ENCODE data around the gene TACC3.

Gene TACC3

GRCh38 chr4:1769692-1770091 is 48.4 kb downstream of the TACC3 start:
- CTCF ChIA-PET, result no interaction called here
- H3K4me1 Mint-ChIP-seq, result peaks cover 7% of the 10 kb centered on the region
- no peaks in the 10 kb centered on the region for H3K36me3 Mint-ChIP-seq
- H3K4me3 Mint-ChIP-seq, result no peak overlapping the region
- DNase-seq, result no peak
- no peak overlapping the region for H3K27ac Mint-ChIP-seq
- peaks cover 62% of the 10 kb centered on the region for H3K27me3 Mint-ChIP-seq
- no peaks in the 10 kb centered on the region for H3K9me3 Mint-ChIP-seq

GRCh38 chr4:1770245-1770644 is 48.9 kb downstream of the TACC3 start:
- CTCF ChIA-PET, result no interaction called here
- no peak overlapping the region for H3K4me3 Mint-ChIP-seq
- H3K9me3 Mint-ChIP-seq, result no peaks in the 10 kb centered on the region
- no peaks in the 10 kb centered on the region for H3K36me3 Mint-ChIP-seq
- H3K27me3 Mint-ChIP-seq, result peaks cover 56% of the 10 kb centered on the region
- no peak overlapping the region for H3K27ac Mint-ChIP-seq
- H3K4me1 Mint-ChIP-seq, result peaks cover 7% of the 10 kb centered on the region
- DNase-seq, result no peak

GRCh38 chr4:1770791-1771231 is 49.5 kb downstream of the TACC3 start:
- H3K27ac Mint-ChIP-seq, result peak overlapping the region; percentile 11
- CTCF ChIA-PET, result interaction anchor here (0.7 kb wide), 1 partner anchor 15 kb away, joined by 3 read pairs; no protein-coding TSS in a partner anchor
- no peak for DNase-seq
- no peaks in the 10 kb centered on the region for H3K36me3 Mint-ChIP-seq
- no peaks in the 10 kb centered on the region for H3K9me3 Mint-ChIP-seq
- peaks cover 5% of the 10 kb centered on the region for H3K4me1 Mint-ChIP-seq
- peaks cover 54% of the 10 kb centered on the region for H3K27me3 Mint-ChIP-seq
- H3K4me3 Mint-ChIP-seq, result no peak overlapping the region

GRCh38 chr4:1771555-1772305 is 50.4 kb downstream of the TACC3 start:
- Mint-ChIP-seq H3K9me3 (no peaks in the 10 kb centered on the region), H3K4me1 (peaks cover 5% of the 10 kb centered on the region), H3K36me3 (no peaks in the 10 kb centered on the region), H3K27ac (no peak overlapping the region), H3K4me3 (no peak overlapping the region), H3K27me3 (peaks cover 46% of the 10 kb centered on the region)
- no peak for DNase-seq
- CTCF ChIA-PET, result interaction anchor here (0.7 kb wide), 1 partner anchor 14 kb away, joined by 3 read pairs; no protein-coding TSS in a partner anchor

GRCh38 chr4:1772853-1773538 is 51.7 kb downstream of the TACC3 start:
- Mint-ChIP-seq H3K9me3 (no peaks in the 10 kb centered on the region), H3K4me1 (peaks cover 4% of the 10 kb centered on the region), H3K4me3 (no peak overlapping the region), H3K27me3 (peaks cover 42% of the 10 kb centered on the region), H3K36me3 (no peaks in the 10 kb centered on the region), H3K27ac (no peak overlapping the region)
- CTCF ChIA-PET, result no interaction called here
- DNase-seq, result no peak

- CTCF ChIA-PET, result no interaction called here
- Mint-ChIP-seq H3K36me3 (no peaks in the 10 kb centered on the region), H3K27ac (no peak overlapping the region), H3K9me3 (no peaks in the 10 kb centered on the region), H3K4me3 (no peak overlapping the region), H3K4me1 (peaks cover 2% of the 10 kb centered on the region), H3K27me3 (peaks cover 34% of the 10 kb centered on the region)
- no peak for DNase-seq
Measured at GRCh38 chr4:1773754-1774153, 52.4 kb downstream of the TACC3 start.

- Mint-ChIP-seq H3K4me1 (peaks cover 2% of the 10 kb centered on the region), H3K27ac (no peak overlapping the region), H3K27me3 (peaks cover 23% of the 10 kb centered on the region), H3K36me3 (no peaks in the 10 kb centered on the region), H3K4me3 (no peak overlapping the region), H3K9me3 (no peaks in the 10 kb centered on the region)
- no peak for DNase-seq
- CTCF ChIA-PET, result no interaction called here
Measured at GRCh38 chr4:1775731-1776500, 54.6 kb downstream of the TACC3 start.

GRCh38 chr4:1776521-1777161 is 55.3 kb downstream of the TACC3 start:
- Mint-ChIP-seq H3K4me3 (no peak overlapping the region), H3K27ac (no peak overlapping the region), H3K36me3 (no peaks in the 10 kb centered on the region), H3K4me1 (peaks cover 2% of the 10 kb centered on the region), H3K27me3 (peaks cover 19% of the 10 kb centered on the region), H3K9me3 (no peaks in the 10 kb centered on the region)
- no peak for DNase-seq
- CTCF ChIA-PET, result interaction anchor here (1.0 kb wide), 1 partner anchor 28 kb away, joined by 5 read pairs; no protein-coding TSS in a partner anchor

GRCh38 chr4:1777822-1778641 is 56.7 kb downstream of the TACC3 start:
- CTCF ChIA-PET, result interaction anchor here (1.0 kb wide), 1 partner anchor 30 kb away, joined by 5 read pairs; no protein-coding TSS in a partner anchor
- H3K4me3 Mint-ChIP-seq, result no peak overlapping the region

GRCh38 chr4:1778642-1779392 is 57.5 kb downstream of the TACC3 start:
- H3K36me3 Mint-ChIP-seq, result no peaks in the 10 kb centered on the region
- no peaks in the 10 kb centered on the region for H3K4me1 Mint-ChIP-seq
- no peak for DNase-seq
- H3K27ac Mint-ChIP-seq, result no peak overlapping the region
- CTCF ChIA-PET, result no interaction called here
- H3K4me3 Mint-ChIP-seq, result no peak overlapping the region
- H3K9me3 Mint-ChIP-seq, result no peaks in the 10 kb centered on the region
- peaks cover 14% of the 10 kb centered on the region for H3K27me3 Mint-ChIP-seq

More at GRCh38 chr4:1777822-1778641, 56.7 kb downstream of the TACC3 start:
- no peak for DNase-seq
- no peaks in the 10 kb centered on the region for H3K9me3 Mint-ChIP-seq
- no peaks in the 10 kb centered on the region for H3K36me3 Mint-ChIP-seq
- H3K27ac Mint-ChIP-seq, result no peak overlapping the region
- peaks cover 14% of the 10 kb centered on the region for H3K27me3 Mint-ChIP-seq
- no peaks in the 10 kb centered on the region for H3K4me1 Mint-ChIP-seq

- no peak overlapping the region for H3K27ac Mint-ChIP-seq
- no peaks in the 10 kb centered on the region for H3K9me3 Mint-ChIP-seq
- H3K27me3 Mint-ChIP-seq, result peaks cover 10% of the 10 kb centered on the region
- no peak for DNase-seq
- CTCF ChIA-PET, result no interaction called here
- H3K4me3 Mint-ChIP-seq, result no peak overlapping the region
- no peaks in the 10 kb centered on the region for H3K36me3 Mint-ChIP-seq
- H3K4me1 Mint-ChIP-seq, result no peaks in the 10 kb centered on the region
Measured at GRCh38 chr4:1779588-1780382, 58.5 kb downstream of the TACC3 start.

- no peaks in the 10 kb centered on the region for H3K36me3 Mint-ChIP-seq
- peaks cover 8% of the 10 kb centered on the region for H3K27me3 Mint-ChIP-seq
- H3K9me3 Mint-ChIP-seq, result no peaks in the 10 kb centered on the region
- no peak for DNase-seq
- H3K27ac Mint-ChIP-seq, result no peak overlapping the region
- CTCF ChIA-PET, result no interaction called here
- no peaks in the 10 kb centered on the region for H3K4me1 Mint-ChIP-seq
- no peak overlapping the region for H3K4me3 Mint-ChIP-seq
Measured at GRCh38 chr4:1780435-1780834, 59.1 kb downstream of the TACC3 start.
